H1 (cell line): ENCODE results near the gene PXT1. TPM values are rescaled to one million over a fixed set of nuclear protein-coding genes. Genes with fewer than 3 reads are reported as not detected.

ENCODE experiments used
- CTCF ChIA-PET: fragments of 300-600 bp; sonication (Branson Sonifier 250); formaldehyde crosslinking; loops from one replicate; lab custom pipeline; 2021; ENCODE audit not compliant: partially characterized antibody; lab: Charles Lee
- POLR2A ChIA-PET: fragments of 300-600 bp; sonication (Branson Sonifier 250); formaldehyde crosslinking; loops from one replicate; lab custom pipeline; 2021; ENCODE audit warnings: inconsistent platforms; ENCODE audit not compliant: partially characterized antibody; lab: Charles Lee
- DNase-seq, 2 experiments: peaks; one replicate each; pipeline versions ENCODE4 v3.0.0 to v3.0.0-alpha.2; 2010 to 2022; ENCODE audit warnings: low spot score in 2 of 2, low read depth in 1 of 2, mixed read lengths in 1 of 2
- FAIRE-seq: peaks from 2 replicates; lab custom pipeline; 2011; peaks lifted over from hg19 to GRCh38; lab: Jason Lieb, UNC
- H2AFZ ChIP-seq: 2 replicates; pipeline ENCODE4 v1.8.1; 2012; ENCODE audit warnings: low read length, inconsistent platforms
- H2AK5ac ChIP-seq: 2 replicates; pipeline ENCODE4 v1.6.1; 2013; ENCODE audit warnings: low read depth, low read length
- H2BK120ac ChIP-seq: replicated peaks from 2 replicates; pipeline ENCODE3; 2013; ENCODE audit warnings: low read depth, low read length, inconsistent platforms
- H2BK12ac ChIP-seq: 2 replicates; pipeline ENCODE4 v1.6.1; 2013; ENCODE audit warnings: low read depth, low read length
- H2BK15ac ChIP-seq: 2 replicates; pipeline ENCODE4 v1.6.1; 2013; ENCODE audit warnings: low read length
- H2BK20ac ChIP-seq: 2 replicates; pipeline ENCODE4 v1.6.1; 2013; ENCODE audit warnings: low read length
- H2BK5ac ChIP-seq: 2 replicates; pipeline ENCODE4 v1.6.1; 2013; ENCODE audit warnings: low read depth, low read length
- H3K14ac ChIP-seq: 2 replicates; pipeline ENCODE4 v1.6.1; 2013; ENCODE audit warnings: inconsistent platforms; ENCODE audit not compliant: insufficient read length
- H3K18ac ChIP-seq: 2 replicates; pipeline ENCODE4 v1.6.1; 2013; ENCODE audit warnings: low read length; ENCODE audit errors: extremely low read depth
- H3K23ac ChIP-seq: 2 replicates; pipeline ENCODE4 v1.6.1; 2013; ENCODE audit warnings: inconsistent platforms; ENCODE audit not compliant: insufficient read length
- H3K23me2 ChIP-seq: 2 replicates; pipeline ENCODE4 v1.6.1; 2013; ENCODE audit warnings: low read depth, low read length
- H3K27ac ChIP-seq: 2 replicates; pipeline ENCODE4 v1.6.1; 2011; ENCODE audit warnings: low read depth, low read length, inconsistent platforms
- H3K27me3 ChIP-seq, 4 experiments: replicated peaks in 1 of 4; 1 replicate in 1 of 4; 2 replicates in 3 of 4; pipeline versions ENCODE4 v1.6.1 to v1.8.1; 2011 to 2013; ENCODE audit warnings: low read length in 3 of 4, mild to moderate bottlenecking in 3 of 4, inconsistent platforms in 2 of 4, mixed read lengths in 2 of 4, moderate library complexity in 1 of 4; ENCODE audit not compliant: control insufficient read depth in 3 of 4, insufficient read depth in 3 of 4; ENCODE audit errors: extremely low read depth in 1 of 4
- H3K36me3 ChIP-seq, 4 experiments: 2 replicates each; pipeline versions ENCODE4 v1.6.1 to v1.8.1; 2011 to 2013; ENCODE audit warnings: mild to moderate bottlenecking in 4 of 4, low read length in 3 of 4, moderate library complexity in 2 of 4, control low read depth in 1 of 4, inconsistent platforms in 1 of 4; ENCODE audit not compliant: insufficient read depth in 4 of 4, control insufficient read depth in 2 of 4
- H3K4ac ChIP-seq: replicated peaks from 2 replicates; pipeline ENCODE3; 2013; ENCODE audit warnings: low read length, low read depth, mixed read lengths, inconsistent platforms; ENCODE audit not compliant: insufficient read length
- H3K4me1 ChIP-seq, 4 experiments: replicated peaks in 1 of 4; 1 replicate in 1 of 4; 2 replicates in 3 of 4; pipeline versions ENCODE4 v1.6.1 to v1.8.1; 2011 to 2013; ENCODE audit warnings: low read length in 3 of 4, inconsistent platforms in 2 of 4, mixed read lengths in 1 of 4; ENCODE audit not compliant: insufficient read depth in 4 of 4, control insufficient read depth in 3 of 4
- H3K4me2 ChIP-seq, 2 experiments: 2 replicates each; pipeline versions ENCODE4 v1.6.1 to v1.8.1; 2011 to 2013; ENCODE audit warnings: low read depth in 2 of 2, low read length in 2 of 2, control low read depth in 1 of 2, inconsistent platforms in 1 of 2, mild to moderate bottlenecking in 1 of 2; ENCODE audit not compliant: insufficient read depth in 1 of 2
- H3K4me3 ChIP-seq, 4 experiments: fragments of 200-600, 300-600 bp in 1 of 4; sonication (generic), shearing (Covaris generic), sonication (Bioruptor Twin) in 1 of 4; 2 replicates each; pipeline versions ENCODE4 v1.5.1 to v1.8.1; 2011 to 2016; ENCODE audit warnings: low read length in 4 of 4, low read depth in 3 of 4, control low read depth in 2 of 4, inconsistent platforms in 2 of 4, mild to moderate bottlenecking in 2 of 4, mixed read lengths in 1 of 4, moderate library complexity in 1 of 4; ENCODE audit not compliant: insufficient read depth in 2 of 4; ENCODE audit errors: extremely low read depth in 1 of 4
- H3K56ac ChIP-seq: replicated peaks from 2 replicates; pipeline ENCODE3; 2013; ENCODE audit warnings: low read depth, mild to moderate bottlenecking, mixed read lengths, low read length, inconsistent platforms; ENCODE audit not compliant: insufficient read length
- H3K79me1 ChIP-seq: 2 replicates; pipeline ENCODE4 v1.6.1; 2013; ENCODE audit warnings: low read depth, low read length, control low read depth
- H3K79me2 ChIP-seq, 2 experiments: 2 replicates each; pipeline versions ENCODE4 v1.6.1 to v1.8.1; 2012 to 2013; ENCODE audit warnings: low read length in 2 of 2, mild to moderate bottlenecking in 2 of 2, inconsistent platforms in 1 of 2; ENCODE audit not compliant: insufficient read depth in 2 of 2, control insufficient read depth in 1 of 2
- H3K9ac ChIP-seq, 4 experiments: replicated peaks in 1 of 4; 1 replicate in 1 of 4; 2 replicates in 3 of 4; pipeline versions ENCODE4 v1.6.1 to v1.8.1; 2011 to 2013; ENCODE audit warnings: low read depth in 3 of 4, low read length in 3 of 4, control low read depth in 2 of 4, mild to moderate bottlenecking in 2 of 4, moderate library complexity in 2 of 4, inconsistent platforms in 1 of 4; ENCODE audit errors: extremely low read depth in 1 of 4
- H3K9me3 ChIP-seq, 2 experiments: 2 replicates each; pipeline versions ENCODE4 v1.6.1 to v1.8.1; 2012 to 2013; ENCODE audit warnings: mild to moderate bottlenecking in 2 of 2, moderate library complexity in 2 of 2, control low read depth in 1 of 2, inconsistent platforms in 1 of 2, low read depth in 1 of 2, low read length in 1 of 2, mixed read lengths in 1 of 2; ENCODE audit not compliant: insufficient read depth in 2 of 2
- H4K20me1 ChIP-seq, 2 experiments: replicated peaks in 1 of 2; 2 replicates each; pipeline versions ENCODE3 to v1.8.1; 2011 to 2013; ENCODE audit warnings: inconsistent platforms in 2 of 2, low read length in 2 of 2, mild to moderate bottlenecking in 1 of 2; ENCODE audit not compliant: insufficient read depth in 2 of 2, control insufficient read depth in 1 of 2
- H4K5ac ChIP-seq: 2 replicates; pipeline ENCODE4 v1.6.1; 2013; ENCODE audit warnings: low read length, low read depth, mixed read lengths, inconsistent platforms; ENCODE audit not compliant: insufficient read length
- H4K8ac ChIP-seq: 2 replicates; pipeline ENCODE4 v1.8.0; 2013; ENCODE audit warnings: mild to moderate bottlenecking, moderate library complexity, low read length, inconsistent platforms; ENCODE audit not compliant: insufficient read depth; ENCODE audit errors: extremely low read depth
- H4K91ac ChIP-seq: replicated peaks from 2 replicates; pipeline ENCODE3; 2013; ENCODE audit warnings: low read length, mixed read lengths, inconsistent platforms; ENCODE audit not compliant: insufficient read length
- ASH2L ChIP-seq: fragments of 200-600, 300-600 bp; sonication (generic); IDR thresholded peaks from one replicate; pipeline ENCODE4 v1.7.1; 2017; ENCODE audit warnings: low read length
- ATF2 ChIP-seq: IDR thresholded peaks from 2 replicates; pipeline ENCODE4 v1.6.1; 2012; ENCODE audit warnings: low read length, inconsistent platforms
- CBX8 ChIP-seq: fragments of 300-800, 300-1000 bp; sonication (generic); IDR thresholded peaks from 2 replicates; pipeline ENCODE4 v1.7.1; 2016; ENCODE audit warnings: low read depth, low read length, borderline replicate concordance
- HDAC2 ChIP-seq, 2 experiments: fragments of 300-600 bp in 1 of 2; sonication (generic) in 1 of 2; IDR thresholded peaks; 2 replicates each; pipeline ENCODE4 v1.6.1; 2011 to 2012; ENCODE audit warnings: low read depth in 2 of 2, low read length in 2 of 2, mild to moderate bottlenecking in 2 of 2, moderate library complexity in 2 of 2, borderline replicate concordance in 1 of 2, inconsistent platforms in 1 of 2
- HDAC6 ChIP-seq: IDR thresholded peaks from one replicate; pipeline ENCODE4 v1.7.1; 2012; ENCODE audit warnings: low read depth, mild to moderate bottlenecking, inconsistent platforms, low read length, moderate library complexity
- JUND ChIP-seq: IDR thresholded peaks from 2 replicates; pipeline ENCODE4 v1.6.1; 2011; ENCODE audit warnings: mild to moderate bottlenecking, improper control_type of control experiment, low read length
- KDM5A ChIP-seq: fragments of 200-600 bp; IDR thresholded peaks from 2 replicates; pipeline ENCODE4 v1.7.1; 2012; ENCODE audit warnings: mild to moderate bottlenecking, low read length, inconsistent platforms, mixed read lengths
- POLR2AphosphoS5 ChIP-seq: IDR thresholded peaks from 2 replicates; pipeline ENCODE4 v1.6.1; 2011; ENCODE audit warnings: low read depth, low read length
- SP4 ChIP-seq: IDR thresholded peaks from 2 replicates; pipeline ENCODE4 v1.6.1; 2012; ENCODE audit warnings: low read length, inconsistent platforms
- WGBS, 2 experiments: shearing (Covaris generic) in 1 of 2; methylation state at CpG; one replicate each; pipeline versions ENCODE4 v1.1.6 to v1.1.7; 2013 to 2015; ENCODE audit warnings: low lambda C conversion rate in 2 of 2, mixed read lengths in 2 of 2, inconsistent platforms in 1 of 2, low coverage in 1 of 2, missing lambda C conversion rate in 1 of 2; ENCODE audit not compliant: insufficient replicate concordance in 2 of 2, insufficient coverage in 1 of 2, insufficient read length in 1 of 2; ENCODE audit errors: extremely low coverage in 1 of 2, missing lambda C conversion rate in 1 of 2; 5-methylcytosine and 5-hydroxymethylcytosine counted together
- polyA plus RNA-seq, 7 experiments: library from polyadenylated mRNA; depleted of rRNA in 3 of 7; stranded (reverse) in 5 of 7; unstranded in 2 of 7; fragments of >200 nt in 5 of 7; fragments of 200-250 nt in 2 of 7; gene quantifications; 1 replicate in 5 of 7; 2 replicates in 1 of 7; 4 replicates in 1 of 7; pipeline versions ENCODE4 v1.2.1 to v1.2.3, GENCODE V29; 2011 to 2013; ENCODE audit warnings: missing spikeins in 2 of 7, mixed read lengths in 2 of 7
- total RNA-seq: library from RNA; stranded (reverse); fragmentation: NEBNext Ultra II Directional; extraction: Animal tissue kit (Norgen Biotek cat#: 25700); gene quantifications from 2 replicates; pipeline ENCODE4 v1.2.1, GENCODE V29; 2021
- TF ChIP-seq, protein P1 (sequence below), 3 experiments: IDR thresholded peaks; 1 replicate in 2 of 3; 2 replicates in 1 of 3; pipeline versions ENCODE4 v1.5.1 to v1.6.1; 2011; ENCODE audit warnings: low read length in 3 of 3, mild to moderate bottlenecking in 3 of 3, inconsistent platforms in 2 of 3, low read depth in 1 of 3, moderate library complexity in 1 of 3; ENCODE audit not compliant: insufficient read depth in 1 of 3; ENCODE audit errors: control extremely low read depth in 1 of 3

Gene PXT1
- total and polyA plus RNA-seq, 2 of the 8 experiments (the other 6 are each of a cell fraction or from before 2014, with no cell fraction given), result 0.06 TPM; not detected in 1

- no peak overlapping the region for H4K5ac ChIP-seq
- H2BK12ac ChIP-seq, result no peak overlapping the region
- H3K4me2 ChIP-seq, result no peak overlapping the region
- H3K23ac ChIP-seq, result no peak overlapping the region
- DNase-seq, result no peak
- no peak overlapping the region for H3K14ac ChIP-seq
- no peak overlapping the region for H2BK20ac ChIP-seq
- H4K20me1 ChIP-seq, result no peaks in the 10 kb centered on the region
- no peak overlapping the region for H3K9ac ChIP-seq
- WGBS, 2 experiments, result 77% methylated on average over 2 of the region's 2 CpGs; no CpG with 5 or more reads in 1 of the 2 experiments
- ChIA-PET POLR2A (no interaction called here), CTCF (interaction anchor here (1.2 kb wide), 1 partner anchor 10 kb away, joined by 5 read pairs; no protein-coding TSS in a partner anchor)
- H3K4me1 ChIP-seq, result peaks cover 0 to 11% (median under 1%) of the 10 kb centered on the region in 4 experiments; a peak in 4 of 7 replicates
- H3K18ac ChIP-seq, result no peak overlapping the region
- no peak for FAIRE-seq
- no peak overlapping the region for H3K27ac ChIP-seq
- H4K8ac ChIP-seq, result no peak overlapping the region
- no peak overlapping the region for H2AK5ac ChIP-seq
- H2BK5ac ChIP-seq, result no peak overlapping the region
- H3K27me3 ChIP-seq, result peaks cover 11 to 35% (median 34%) of the 10 kb centered on the region in 4 experiments
- H3K4ac ChIP-seq, result no peak overlapping the region
- H3K4me3 ChIP-seq, result no peak overlapping the region
- no peak overlapping the region for H2AFZ ChIP-seq
- no peak overlapping the region for H2BK15ac ChIP-seq
- no peak overlapping the region for H4K91ac ChIP-seq
- H3K79me1 ChIP-seq, result no peaks in the 10 kb centered on the region
- H3K56ac ChIP-seq, result no peak overlapping the region
- no peaks in the 10 kb centered on the region for H3K36me3 ChIP-seq
- no peak overlapping the region for H2BK120ac ChIP-seq
- no peaks in the 10 kb centered on the region for H3K79me2 ChIP-seq
- peaks cover 12% of the 10 kb centered on the region for H3K23me2 ChIP-seq
- H3K9me3 ChIP-seq, result no peaks in the 10 kb centered on the region
- TF ChIP-seq ASH2L, result no peak
- TF ChIP-seq HDAC2 (IDR thresholded peaks at IDR 0.05; ENCODE audit: borderline replicate concordance in 1 of 2, low read depth in 2 of 2, low read length in 2 of 2), result no peak
- TF ChIP-seq JUND, result no peak
- no peak for TF ChIP-seq HDAC6
- TF ChIP-seq CBX8, result no peak
- no peak for TF ChIP-seq POLR2AphosphoS5
- TF ChIP-seq KDM5A, result no peak
- TF ChIP-seq ATF2, result no peak
- TF ChIP-seq, protein P1, sequence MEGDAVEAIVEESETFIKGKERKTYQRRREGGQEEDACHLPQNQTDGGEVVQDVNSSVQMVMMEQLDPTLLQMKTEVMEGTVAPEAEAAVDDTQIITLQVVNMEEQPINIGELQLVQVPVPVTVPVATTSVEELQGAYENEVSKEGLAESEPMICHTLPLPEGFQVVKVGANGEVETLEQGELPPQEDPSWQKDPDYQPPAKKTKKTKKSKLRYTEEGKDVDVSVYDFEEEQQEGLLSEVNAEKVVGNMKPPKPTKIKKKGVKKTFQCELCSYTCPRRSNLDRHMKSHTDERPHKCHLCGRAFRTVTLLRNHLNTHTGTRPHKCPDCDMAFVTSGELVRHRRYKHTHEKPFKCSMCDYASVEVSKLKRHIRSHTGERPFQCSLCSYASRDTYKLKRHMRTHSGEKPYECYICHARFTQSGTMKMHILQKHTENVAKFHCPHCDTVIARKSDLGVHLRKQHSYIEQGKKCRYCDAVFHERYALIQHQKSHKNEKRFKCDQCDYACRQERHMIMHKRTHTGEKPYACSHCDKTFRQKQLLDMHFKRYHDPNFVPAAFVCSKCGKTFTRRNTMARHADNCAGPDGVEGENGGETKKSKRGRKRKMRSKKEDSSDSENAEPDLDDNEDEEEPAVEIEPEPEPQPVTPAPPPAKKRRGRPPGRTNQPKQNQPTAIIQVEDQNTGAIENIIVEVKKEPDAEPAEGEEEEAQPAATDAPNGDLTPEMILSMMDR (IDR thresholded peaks at IDR 0.05; ENCODE audit: control extremely low read depth in 1 of 3, insufficient read depth in 1 of 3, low read depth in 1 of 3, low read length in 3 of 3), result no peak
- TF ChIP-seq SP4, result no peak
Measured at GRCh38 chr6:36383606-36384005, 59.0 kb downstream of the PXT1 start.
